RCC 7860 (cell line): Measurements from ENCODE around the gene RBBP8NL.
"Not testable (repeated sequence)": the region's sequence is repeated elsewhere in the genome, so short reads cannot be mapped to it uniquely, and the experiment has no call there.

Experiments
- DNase-seq: peaks from one replicate; pipeline ENCODE4 v3.0.0-alpha.2; 2015; ENCODE audit warnings: low spot score
- FAIRE-seq: peaks from 2 replicates; lab custom pipeline; 2012; peaks lifted over from hg19 to GRCh38; lab: Jason Lieb, UNC

The RBBP8NL gene

GRCh38 chr20:62445553-62446340, 18.4 kb upstream of the RBBP8NL start:
- FAIRE-seq (no peak), DNase-seq (no peak)

- FAIRE-seq, result no peak
- no peak for DNase-seq
These were observed 16.9 kb upstream of the RBBP8NL start for GRCh38 chr20:62444286-62444685.

GRCh38 chr20:62441987-62442539, 14.7 kb upstream of the RBBP8NL start:
- no peak for DNase-seq
- FAIRE-seq, result no peak

GRCh38 chr20:62439218-62439617, 11.9 kb upstream of the RBBP8NL start:
- FAIRE-seq, result no peak
- no peak for DNase-seq

- DNase-seq (no peak), FAIRE-seq (no peak)
These were observed 10.6 kb upstream of the RBBP8NL start for GRCh38 chr20:62437927-62438326.

- no peak for FAIRE-seq
- no peak for DNase-seq
These were observed 10.2 kb upstream of the RBBP8NL start for GRCh38 chr20:62437496-62437895.

GRCh38 chr20:62436692-62437091, 9.4 kb upstream of the RBBP8NL start:
- FAIRE-seq, result no peak
- no peak for DNase-seq

GRCh38 chr20:62433658-62434497, 6.5 kb upstream of the RBBP8NL start:
- DNase-seq (no peak), FAIRE-seq (no peak)

GRCh38 chr20:62430866-62431447, 3.6 kb upstream of the RBBP8NL start:
- no peak for FAIRE-seq
- DNase-seq, result no peak

GRCh38 chr20:62430311-62430853, 3.0 kb upstream of the RBBP8NL start:
- FAIRE-seq (no peak), DNase-seq (no peak)

GRCh38 chr20:62429455-62430310, 2.3 kb upstream of the RBBP8NL start:
- FAIRE-seq, result no peak

GRCh38 chr20:62428396-62429295, 1.3 kb upstream of the RBBP8NL start:
- no peak for FAIRE-seq
- DNase-seq, result no peak

More at GRCh38 chr20:62429455-62430310, 2.3 kb upstream of the RBBP8NL start:
- DNase-seq, result no peak

- FAIRE-seq (no peak), DNase-seq (no peak)
These were observed 648 bp upstream of the RBBP8NL start for GRCh38 chr20:62428002-62428372.

- no peak for DNase-seq
- FAIRE-seq, result no peak
These were observed 624 bp downstream of the RBBP8NL start for GRCh38 chr20:62426699-62427131.

GRCh38 chr20:62426059-62426348, 1.3 kb downstream of the RBBP8NL start:
- not testable (repeated sequence) for FAIRE-seq, DNase-seq

GRCh38 chr20:62425281-62426058, 1.9 kb downstream of the RBBP8NL start:
- FAIRE-seq (no peak), DNase-seq (no peak)

- FAIRE-seq, result no peak
- no peak for DNase-seq
These were observed 2.9 kb downstream of the RBBP8NL start for GRCh38 chr20:62424249-62425107.

GRCh38 chr20:62423326-62423706, 4.0 kb downstream of the RBBP8NL start:
- FAIRE-seq, result no peak
- no peak for DNase-seq
